H9 (cell line): ENCODE measurements around the gene EGLN3. TPM values are rescaled to one million over a fixed set of nuclear protein-coding genes. Genes with fewer than 3 reads are reported as not detected.

Source experiments
- DNase-seq: peaks from one replicate; pipeline ENCODE4 v3.0.0-alpha.2; 2017
- H2AFZ ChIP-seq: one replicate; pipeline ENCODE4 v1.6.1; 2013; ENCODE audit warnings: mild to moderate bottlenecking, low read length, control low read depth, moderate library complexity
- H2AK5ac ChIP-seq: 2 replicates; pipeline ENCODE4 v1.6.1; 2013; ENCODE audit warnings: low read length, control low read depth, mixed read lengths; ENCODE audit not compliant: insufficient read length
- H2BK120ac ChIP-seq: one replicate; pipeline ENCODE4 v1.6.1; 2013; ENCODE audit warnings: low read depth, mild to moderate bottlenecking, low read length, control low read depth, inconsistent platforms; ENCODE audit not compliant: poor library complexity, severe bottlenecking
- H2BK12ac ChIP-seq: 2 replicates; pipeline ENCODE4 v1.6.1; 2013; ENCODE audit warnings: low read length, control low read depth, mixed read lengths, low read depth; ENCODE audit not compliant: insufficient read length
- H2BK15ac ChIP-seq: 2 replicates; pipeline ENCODE4 v1.6.1; 2013; ENCODE audit warnings: low read depth, low read length, control low read depth
- H2BK20ac ChIP-seq: one replicate; pipeline ENCODE4 v1.6.1; 2013; ENCODE audit warnings: low read depth, mild to moderate bottlenecking, low read length, control low read depth, inconsistent platforms; ENCODE audit not compliant: poor library complexity, severe bottlenecking
- H2BK5ac ChIP-seq: 2 replicates; pipeline ENCODE4 v1.6.1; 2013; ENCODE audit warnings: low read length, control low read depth, mixed read lengths; ENCODE audit not compliant: insufficient read length
- H3K14ac ChIP-seq: 2 replicates; pipeline ENCODE4 v1.6.1; 2013; ENCODE audit warnings: low read length, control low read depth; ENCODE audit not compliant: insufficient read depth
- H3K18ac ChIP-seq: 2 replicates; pipeline ENCODE4 v1.6.1; 2013; ENCODE audit warnings: low read depth, mild to moderate bottlenecking, mixed read lengths, low read length, control low read depth; ENCODE audit not compliant: insufficient read length
- H3K23ac ChIP-seq: 2 replicates; pipeline ENCODE4 v1.6.1; 2013; ENCODE audit warnings: low read length, control low read depth, mixed read lengths, low read depth; ENCODE audit not compliant: insufficient read length
- H3K23me2 ChIP-seq: 2 replicates; pipeline ENCODE4 v1.6.1; 2013; ENCODE audit warnings: low read depth, mild to moderate bottlenecking, mixed read lengths, low read length, control low read depth; ENCODE audit not compliant: insufficient read length, poor library complexity, severe bottlenecking
- H3K27ac ChIP-seq: 2 replicates; pipeline ENCODE4 v1.5.1; 2013; ENCODE audit warnings: low read length, control low read depth, mixed read lengths, low read depth; ENCODE audit not compliant: insufficient read length
- H3K27me3 ChIP-seq: 2 replicates; pipeline ENCODE4 v1.6.1; 2013; ENCODE audit warnings: low read length, control low read depth, inconsistent platforms; ENCODE audit not compliant: insufficient read depth
- H3K4ac ChIP-seq: 2 replicates; pipeline ENCODE4 v1.6.1; 2013; ENCODE audit warnings: low read depth, mild to moderate bottlenecking, control low read depth, inconsistent platforms, low read length, moderate library complexity
- H3K4me1 ChIP-seq: 2 replicates; pipeline ENCODE4 v1.6.1; 2013; ENCODE audit warnings: low read length, control low read depth, inconsistent platforms; ENCODE audit not compliant: insufficient read depth
- H3K4me2 ChIP-seq: 2 replicates; pipeline ENCODE4 v1.6.1; 2013; ENCODE audit warnings: low read length, control low read depth, mixed read lengths; ENCODE audit not compliant: insufficient read length, insufficient read depth
- H3K56ac ChIP-seq: 2 replicates; pipeline ENCODE4 v1.6.1; 2013; ENCODE audit warnings: low read depth, mild to moderate bottlenecking, mixed read lengths, low read length, control low read depth; ENCODE audit not compliant: insufficient read length
- H3K79me1 ChIP-seq: 2 replicates; pipeline ENCODE4 v1.6.1; 2013; ENCODE audit warnings: low read depth, mild to moderate bottlenecking, moderate library complexity, low read length, control low read depth, inconsistent platforms; ENCODE audit not compliant: insufficient read depth, poor library complexity, severe bottlenecking
- H3K79me2 ChIP-seq: 2 replicates; pipeline ENCODE4 v1.6.1; 2013; ENCODE audit warnings: low read length, control low read depth, inconsistent platforms; ENCODE audit not compliant: insufficient read depth
- H3K9ac ChIP-seq: 2 replicates; pipeline ENCODE4 v1.6.1; 2013; ENCODE audit warnings: low read length, control low read depth, mixed read lengths; ENCODE audit not compliant: insufficient read length; ENCODE audit errors: extremely low read depth
- H3K9me3 ChIP-seq: one replicate; pipeline ENCODE4 v1.6.1; 2013; ENCODE audit warnings: low read depth, low read length, inconsistent platforms; ENCODE audit not compliant: control insufficient read depth
- H3T11ph ChIP-seq: one replicate; pipeline ENCODE4 v1.6.1; 2013; ENCODE audit warnings: mild to moderate bottlenecking, low read length, control low read depth, inconsistent platforms
- H4K20me1 ChIP-seq: one replicate; pipeline ENCODE4 v1.6.1; 2013; ENCODE audit not compliant: control insufficient read depth, insufficient read length, insufficient read depth
- H4K5ac ChIP-seq: 2 replicates; pipeline ENCODE4 v1.6.1; 2013; ENCODE audit warnings: low read depth, mild to moderate bottlenecking, mixed read lengths, low read length, control low read depth; ENCODE audit not compliant: insufficient read length
- H4K8ac ChIP-seq: replicated peaks from 2 replicates; pipeline ENCODE4 v1.6.1; 2013; ENCODE audit warnings: low read length, control low read depth, mixed read lengths, low read depth; ENCODE audit not compliant: insufficient read length
- H4K91ac ChIP-seq: 2 replicates; pipeline ENCODE4 v1.6.1; 2013; ENCODE audit warnings: low read depth, mild to moderate bottlenecking, moderate library complexity, mixed read lengths, low read length, control low read depth; ENCODE audit not compliant: insufficient read length
- H3K27ac Mint-ChIP-seq, 3 experiments: 2 replicates in 2 of 3; 3 replicates in 1 of 3; pipeline ENCODE4 v1.8.0; 2020 to 2021; ENCODE audit warnings: mixed read lengths in 3 of 3, mild to moderate bottlenecking in 1 of 3, moderate library complexity in 1 of 3
- H3K27me3 Mint-ChIP-seq: 2 replicates; pipeline ENCODE4 v1.8.0; 2021; ENCODE audit warnings: low read depth, mild to moderate bottlenecking, moderate library complexity, mixed read lengths
- H3K36me3 Mint-ChIP-seq, 3 experiments: 2 replicates in 2 of 3; 3 replicates in 1 of 3; pipeline ENCODE4 v1.8.0; 2020 to 2021; ENCODE audit warnings: low read depth in 3 of 3, mixed read lengths in 3 of 3; ENCODE audit not compliant: insufficient read depth in 1 of 3
- H3K4me1 Mint-ChIP-seq, 2 experiments: 2 replicates each; pipeline ENCODE4 v1.8.0; 2020; ENCODE audit warnings: mixed read lengths in 2 of 2
- H3K4me3 Mint-ChIP-seq, 2 experiments: 2 replicates in 1 of 2; 3 replicates in 1 of 2; pipeline ENCODE4 v1.8.0; 2020 to 2021; ENCODE audit warnings: mild to moderate bottlenecking in 2 of 2, mixed read lengths in 2 of 2, moderate library complexity in 1 of 2
- H3K9me3 Mint-ChIP-seq, 2 experiments: 2 replicates in 1 of 2; 3 replicates in 1 of 2; pipeline ENCODE4 v1.8.0; 2020; ENCODE audit warnings: mild to moderate bottlenecking in 2 of 2, mixed read lengths in 2 of 2, moderate library complexity in 1 of 2
- CTCF ChIP-seq: fragments of 200-600 bp; sonication (generic); conservative IDR thresholded peaks from 3 replicates; pipeline ENCODE4 v1.8.0; 2021; ENCODE audit warnings: antibody characterized with exemption, mild to moderate bottlenecking
- WGBS: extraction: QIAGEN DNeasy Blood & Tissue Kit; methylation state at CpG from one replicate; pipeline ENCODE4 v1.1.7; 2013; ENCODE audit warnings: missing lambda C conversion rate, low lambda C conversion rate, mixed read lengths; ENCODE audit not compliant: insufficient read length; ENCODE audit errors: extremely low coverage; 5-methylcytosine and 5-hydroxymethylcytosine counted together
- total RNA-seq: library from RNA; stranded (reverse); gene quantifications from 2 replicates; pipeline ENCODE4 v1.2.1, GENCODE V29; 2021

The EGLN3 gene
- total RNA-seq, 1 experiment from 2014 or later, result 19.8 TPM

GRCh38 chr14:33979613-33980276, 28.9 kb upstream of the EGLN3 start:
- Histone ChIP-seq H3K27me3 (no peaks in the 10 kb centered on the region), H3K4ac (no peak overlapping the region), H3K23me2 (no peaks in the 10 kb centered on the region), H4K5ac (no peak overlapping the region), H3K23ac (no peak overlapping the region), H4K91ac (no peak overlapping the region), H3K4me2 (no peak overlapping the region), H3K27ac (no peak overlapping the region), H2BK15ac (no peak overlapping the region), H4K8ac (no peak overlapping the region), H3T11ph (no peak overlapping the region), H2AK5ac (no peak overlapping the region), H2BK20ac (no peak overlapping the region), H3K9ac (no peak overlapping the region), H2BK12ac (no peak overlapping the region), H3K79me1 (no peaks in the 10 kb centered on the region), H2BK5ac (no peak overlapping the region), H3K56ac (no peak overlapping the region), H4K20me1 (no peaks in the 10 kb centered on the region), H3K4me1 (no peaks in the 10 kb centered on the region), H3K9me3 (no peaks in the 10 kb centered on the region), H2BK120ac (no peak overlapping the region), H3K14ac (no peak overlapping the region), H3K18ac (no peak overlapping the region), H3K79me2 (no peaks in the 10 kb centered on the region), H2AFZ (no peak overlapping the region)
- peaks cover under 1 to 2% (median under 1%) of the 10 kb centered on the region in 3 experiments; a peak in 6 of 7 replicates for H3K36me3 Mint-ChIP-seq
- no peak for TF ChIP-seq CTCF
- H3K27ac Mint-ChIP-seq, result no peak overlapping the region
- no peaks in the 10 kb centered on the region for H3K27me3 Mint-ChIP-seq
- no peak for DNase-seq
- WGBS, result no CpG with 5 or more reads among the region's 7 CpGs
- no peaks in the 10 kb centered on the region for H3K4me1 Mint-ChIP-seq
- H3K9me3 Mint-ChIP-seq, result peaks cover 10 to 11% of the 10 kb centered on the region in 2 experiments; a peak in 4 of 5 replicates
- no peak overlapping the region for H3K4me3 Mint-ChIP-seq
